Smooth muscle cell (in vitro differentiated cells): ENCODE data around the gene TMC5. TPM values are rescaled to one million over a fixed set of nuclear protein-coding genes. Genes with fewer than 3 reads are reported as not detected.

Experiments used
- DNase-seq: peaks from one replicate; lab custom pipeline; 2025; ENCODE audit not compliant: unreplicated experiment; lab: John Stamatoyannopoulos, UW
- H2AFZ ChIP-seq: fragments of 200-600 bp; sonication (generic); 2 replicates; pipeline ENCODE4 v1.6.0; 2016; ENCODE audit warnings: antibody characterized with exemption, low read depth, mild to moderate bottlenecking
- H3F3A ChIP-seq: fragments of 200-600 bp; sonication (generic); 2 replicates; pipeline ENCODE4 v1.6.0; 2017; ENCODE audit warnings: antibody characterized with exemption, low read depth
- H3K27ac ChIP-seq: fragments of 200-600 bp; sonication (generic); 2 replicates; pipeline ENCODE4 v1.5.1; 2016; ENCODE audit warnings: low read depth, mild to moderate bottlenecking
- H3K27me3 ChIP-seq: fragments of 200-600 bp; sonication (generic); 2 replicates; pipeline ENCODE4 v1.6.1; 2016; ENCODE audit warnings: low read depth, mild to moderate bottlenecking
- H3K36me3 ChIP-seq: fragments of 200-600 bp; sonication (generic); 2 replicates; pipeline ENCODE4 v1.5.1; 2016; ENCODE audit warnings: low read depth
- H3K4me1 ChIP-seq: fragments of 200-600 bp; sonication (generic); 2 replicates; pipeline ENCODE4 v1.5.1; 2016; ENCODE audit warnings: low read depth
- H3K4me2 ChIP-seq: fragments of 200-600 bp; sonication (generic); 2 replicates; pipeline ENCODE4 v1.6.0; 2016; ENCODE audit warnings: mild to moderate bottlenecking
- H3K4me3 ChIP-seq: fragments of 200-600 bp; sonication (generic); 2 replicates; pipeline ENCODE4 v1.5.1; 2016; ENCODE audit warnings: mild to moderate bottlenecking
- H3K79me2 ChIP-seq: fragments of 200-600 bp; sonication (generic); 2 replicates; pipeline ENCODE4 v1.6.0; 2016; ENCODE audit warnings: low read depth, mild to moderate bottlenecking
- H3K9ac ChIP-seq: fragments of 200-600 bp; sonication (generic); 2 replicates; pipeline ENCODE4 v1.6.0; 2016; ENCODE audit warnings: low read depth
- H3K9me3 ChIP-seq: fragments of 200-600 bp; sonication (generic); replicated peaks from 2 replicates; pipeline ENCODE4 v1.5.1; 2016; ENCODE audit warnings: low read depth
- H4K20me1 ChIP-seq: fragments of 200-600 bp; sonication (generic); 2 replicates; pipeline ENCODE4 v1.6.0; 2016; ENCODE audit warnings: low read depth
- CTCF ChIP-seq: fragments of 200-600 bp; sonication (generic); IDR thresholded peaks from 2 replicates; pipeline ENCODE4 v1.5.1; 2017; ENCODE audit warnings: borderline replicate concordance, mild to moderate bottlenecking, antibody characterized with exemption; ENCODE audit not compliant: insufficient read depth, poor library complexity, severe bottlenecking
- WGBS: methylation state at CpG from one replicate; pipeline ENCODE4 v1.1.7; 2016; ENCODE audit warnings: low lambda C conversion rate; 5-methylcytosine and 5-hydroxymethylcytosine counted together
- polyA plus RNA-seq: library from polyadenylated mRNA; unstranded; fragments of >200 nt; fragmentation: Nextera tagmentation; extraction: Ambion mirVana; gene quantifications from 2 replicates; pipeline ENCODE4 v1.2.1, GENCODE V29; 2016
- total RNA-seq: library from RNA; depleted of rRNA; stranded (reverse); fragments of >200 nt; gene quantifications from 2 replicates; pipeline ENCODE4 v1.2.3, GENCODE V29; 2014

TMC5 gene
- total and polyA plus RNA-seq, 2 experiments from 2014 or later, result 0.18 TPM; not detected in 1

GRCh38 chr16:19505600-19506303 lies 88.1 kb downstream of the TMC5 start:
- no peak overlapping the region for H2AFZ ChIP-seq
- H3K4me3 ChIP-seq, result no peak overlapping the region
- H3K4me1 ChIP-seq, result no peaks in the 10 kb centered on the region
- no peak for DNase-seq
- H3K79me2 ChIP-seq, result no peaks in the 10 kb centered on the region
- no peak overlapping the region for H3K9ac ChIP-seq
- H3K4me2 ChIP-seq, result no peak overlapping the region
- H3K9me3 ChIP-seq, result no peaks in the 10 kb centered on the region
- no peaks in the 10 kb centered on the region for H3K27me3 ChIP-seq
- H4K20me1 ChIP-seq, result no peaks in the 10 kb centered on the region
- no peaks in the 10 kb centered on the region for H3F3A ChIP-seq
- 98% methylated on average over 5 of the region's 5 CpGs for WGBS
- H3K36me3 ChIP-seq, result peaks cover 4% of the 10 kb centered on the region
- no peak overlapping the region for H3K27ac ChIP-seq
- no peak for TF ChIP-seq CTCF

GRCh38 chr16:19506965-19507364 lies 89.3 kb downstream of the TMC5 start:
- Histone ChIP-seq H3K9me3 (no peaks in the 10 kb centered on the region), H3K27ac (no peak overlapping the region), H2AFZ (no peak overlapping the region), H3K4me1 (no peaks in the 10 kb centered on the region), H3K4me3 (no peak overlapping the region), H3K4me2 (no peak overlapping the region), H3K9ac (no peak overlapping the region), H4K20me1 (no peaks in the 10 kb centered on the region), H3K79me2 (no peaks in the 10 kb centered on the region), H3K27me3 (no peaks in the 10 kb centered on the region), H3F3A (no peaks in the 10 kb centered on the region), H3K36me3 (peaks cover 4% of the 10 kb centered on the region)
- no peak for DNase-seq
- TF ChIP-seq CTCF, result no peak
- 98% methylated on average over 4 of the region's 4 CpGs for WGBS

DNA sequence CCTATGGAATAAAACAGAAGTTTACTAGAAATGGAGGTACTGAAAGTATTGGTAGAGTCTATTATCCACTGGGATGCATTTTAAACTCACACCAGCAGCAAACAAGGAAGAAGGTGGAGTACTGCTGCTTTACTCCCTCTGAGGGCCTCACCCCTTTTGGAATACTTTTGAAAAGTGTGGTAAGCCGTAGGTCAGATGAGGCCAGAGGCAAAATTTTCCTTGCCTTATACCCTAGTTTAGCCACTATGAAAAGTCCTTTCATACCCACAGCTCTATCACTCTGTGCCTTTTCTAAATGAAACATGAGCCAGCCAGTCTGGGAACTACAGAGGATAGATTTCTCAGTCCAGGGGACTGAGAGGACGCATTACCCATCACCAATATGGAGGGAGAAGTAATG lies 90.2 kb downstream of the TMC5 start:
- Histone ChIP-seq H2AFZ (no peak overlapping the region), H3K36me3 (peaks cover 9% of the 10 kb centered on the region), H4K20me1 (no peaks in the 10 kb centered on the region), H3K9ac (no peak overlapping the region), H3K27ac (no peak overlapping the region), H3K4me1 (no peaks in the 10 kb centered on the region), H3F3A (no peaks in the 10 kb centered on the region), H3K9me3 (no peaks in the 10 kb centered on the region), H3K4me3 (no peak overlapping the region), H3K79me2 (no peaks in the 10 kb centered on the region), H3K4me2 (no peak overlapping the region), H3K27me3 (no peaks in the 10 kb centered on the region)
- 96% methylated on average over 2 of the region's 2 CpGs for WGBS
- TF ChIP-seq CTCF, result no peak
- no peak for DNase-seq

GRCh38 chr16:19512297-19512696 lies 94.6 kb downstream of the TMC5 start:
- H3K4me3 ChIP-seq, result no peak overlapping the region
- no peaks in the 10 kb centered on the region for H3F3A ChIP-seq
- no peak for TF ChIP-seq CTCF

More at GRCh38 chr16:19512297-19512696, 94.6 kb downstream of the TMC5 start:
- Histone ChIP-seq H3K27me3 (no peaks in the 10 kb centered on the region), H4K20me1 (peaks cover 5% of the 10 kb centered on the region), H3K9me3 (no peaks in the 10 kb centered on the region), H3K36me3 (peaks cover 15% of the 10 kb centered on the region), H3K9ac (no peak overlapping the region), H3K27ac (no peak overlapping the region), H3K4me2 (no peak overlapping the region), H3K4me1 (no peaks in the 10 kb centered on the region), H3K79me2 (no peaks in the 10 kb centered on the region), H2AFZ (no peak overlapping the region)
- DNase-seq, result no peak
